ENCODE data around the gene TMSB10.

DNA sequence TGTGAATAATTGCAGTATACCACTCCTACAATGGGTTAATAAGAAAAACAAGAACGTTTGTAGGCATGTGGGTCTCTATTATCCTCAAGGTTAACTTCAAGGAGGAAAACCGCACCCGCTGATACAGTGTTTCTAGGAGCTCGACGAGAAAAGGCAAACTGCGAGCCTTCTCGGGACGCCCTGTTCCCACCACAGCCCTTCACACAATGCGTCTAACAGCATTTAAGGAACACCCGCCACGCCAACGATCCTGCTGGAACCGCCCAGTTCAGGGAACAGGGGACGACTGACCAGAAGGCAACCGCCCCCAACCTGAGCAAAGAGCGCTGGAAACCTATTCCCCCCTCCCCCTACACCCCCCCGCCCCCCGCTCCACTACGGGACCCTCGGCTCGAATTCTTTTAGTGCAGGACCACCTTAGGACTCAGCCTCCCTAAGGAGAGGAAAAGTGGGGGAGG, 710 bp upstream of the TMSB10 start:
- TF ChIP-seq, protein P1, sequence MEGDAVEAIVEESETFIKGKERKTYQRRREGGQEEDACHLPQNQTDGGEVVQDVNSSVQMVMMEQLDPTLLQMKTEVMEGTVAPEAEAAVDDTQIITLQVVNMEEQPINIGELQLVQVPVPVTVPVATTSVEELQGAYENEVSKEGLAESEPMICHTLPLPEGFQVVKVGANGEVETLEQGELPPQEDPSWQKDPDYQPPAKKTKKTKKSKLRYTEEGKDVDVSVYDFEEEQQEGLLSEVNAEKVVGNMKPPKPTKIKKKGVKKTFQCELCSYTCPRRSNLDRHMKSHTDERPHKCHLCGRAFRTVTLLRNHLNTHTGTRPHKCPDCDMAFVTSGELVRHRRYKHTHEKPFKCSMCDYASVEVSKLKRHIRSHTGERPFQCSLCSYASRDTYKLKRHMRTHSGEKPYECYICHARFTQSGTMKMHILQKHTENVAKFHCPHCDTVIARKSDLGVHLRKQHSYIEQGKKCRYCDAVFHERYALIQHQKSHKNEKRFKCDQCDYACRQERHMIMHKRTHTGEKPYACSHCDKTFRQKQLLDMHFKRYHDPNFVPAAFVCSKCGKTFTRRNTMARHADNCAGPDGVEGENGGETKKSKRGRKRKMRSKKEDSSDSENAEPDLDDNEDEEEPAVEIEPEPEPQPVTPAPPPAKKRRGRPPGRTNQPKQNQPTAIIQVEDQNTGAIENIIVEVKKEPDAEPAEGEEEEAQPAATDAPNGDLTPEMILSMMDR (conservative IDR thresholded peaks at IDR 0.05; ENCODE audit: low read depth in 2 of 2): no peak
- TF ChIP-seq JUNB (IDR thresholded peaks at IDR 0.05; ENCODE audit: unreplicated experiment) (no peak), EZH2 (IDR thresholded peaks at IDR 0.05; ENCODE audit: low read depth, unreplicated experiment) (no peak), POLR2AphosphoS5 (IDR thresholded peaks at IDR 0.05; ENCODE audit: low read depth) (no peak; the same call in 1 of the 2 replicates), CREB1 (CRISPR knock-in tag; IDR thresholded peaks at IDR 0.05; ENCODE audit: low read depth) (no peak), EZH2phosphoT487 (IDR thresholded peaks at IDR 0.05; ENCODE audit: unreplicated experiment) (no peak), NANOG (IDR thresholded peaks at IDR 0.05; ENCODE audit: borderline replicate concordance) (no peak), ZNF331 (CRISPR knock-in tag; IDR thresholded peaks at IDR 0.05; ENCODE audit: low read depth) (no peak), ZNF462 (CRISPR knock-in tag; IDR thresholded peaks at IDR 0.05) (no peak)
- TF ChIP-seq, protein P2, sequence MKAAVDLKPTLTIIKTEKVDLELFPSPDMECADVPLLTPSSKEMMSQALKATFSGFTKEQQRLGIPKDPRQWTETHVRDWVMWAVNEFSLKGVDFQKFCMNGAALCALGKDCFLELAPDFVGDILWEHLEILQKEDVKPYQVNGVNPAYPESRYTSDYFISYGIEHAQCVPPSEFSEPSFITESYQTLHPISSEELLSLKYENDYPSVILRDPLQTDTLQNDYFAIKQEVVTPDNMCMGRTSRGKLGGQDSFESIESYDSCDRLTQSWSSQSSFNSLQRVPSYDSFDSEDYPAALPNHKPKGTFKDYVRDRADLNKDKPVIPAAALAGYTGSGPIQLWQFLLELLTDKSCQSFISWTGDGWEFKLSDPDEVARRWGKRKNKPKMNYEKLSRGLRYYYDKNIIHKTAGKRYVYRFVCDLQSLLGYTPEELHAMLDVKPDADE (IDR thresholded peaks at IDR 0.05): no peak

Measured in GM23338 (cell line).